GM12874 (cell line): Measurements from ENCODE around the gene MMP1.

Experiments used
- CTCF ChIP-seq: IDR thresholded peaks from 2 replicates; pipeline ENCODE4 v1.5.1; 2011; ENCODE audit warnings: low read depth, mild to moderate bottlenecking, control low read depth, low read length, moderate library complexity; ENCODE audit not compliant: insufficient read depth

MMP1 gene

GRCh38 chr11:102791271-102792036, 6.5 kb downstream of the MMP1 start:
- no peak for TF ChIP-seq CTCF

- no peak for TF ChIP-seq CTCF
Measured at GRCh38 chr11:102788334-102788995, 9.5 kb downstream of the MMP1 start.

- TF ChIP-seq CTCF, result no peak
Measured at GRCh38 chr11:102784380-102784779, 13.6 kb downstream of the MMP1 start.

- TF ChIP-seq CTCF, result no peak
Measured at GRCh38 chr11:102783720-102784119, 14.2 kb downstream of the MMP1 start.

GRCh38 chr11:102783016-102783415, 14.9 kb downstream of the MMP1 start:
- no peak for TF ChIP-seq CTCF

- no peak for TF ChIP-seq CTCF
Measured at GRCh38 chr11:102781676-102782075, 16.3 kb downstream of the MMP1 start.

GRCh38 chr11:102780491-102780918, 17.5 kb downstream of the MMP1 start, which contains the start of gene MMP10:
Gene MMP10, minus strand, starts transcription at chr11:102780628. Its CDS starts 37 bp downstream, at chr11:102780591.
- TF ChIP-seq CTCF, result peak; percentile 37; the same call in 1 of the 2 replicates
